ENCODE results near the gene ZNF462. TPM values are rescaled to one million over a fixed set of nuclear protein-coding genes. Genes with fewer than 3 reads are reported as not detected.

Gene ZNF462
- total and polyA plus RNA-seq, 4 donors = 0.35 to 2.1 (median 1.4) TPM

GRCh38 chr9:106834888-106835287 lies 28.1 kb upstream of the ZNF462 start:
- no peak for DNase-seq (ENCODE audit: low spot score)
- Histone ChIP-seq H3K9ac (ENCODE audit: low read depth in 1 of 2, low read length in 2 of 2) (no peak overlapping the region), H3K36me3 (ENCODE audit: control insufficient read depth in 4 of 4, insufficient read depth in 3 of 4, low read depth in 1 of 4, low read length in 3 of 4) (no peaks in the 10 kb centered on the region), H3K27ac (ENCODE audit: low read depth in 1 of 2, low read length in 2 of 2) (no peak overlapping the region), H3K27me3 (ENCODE audit: control insufficient read depth in 4 of 4, insufficient read depth in 4 of 4, low read length in 3 of 4) (no peaks in the 10 kb centered on the region), H3K4me3 (ENCODE audit: low read depth in 1 of 3, low read length in 3 of 3) (no peak overlapping the region), H3K4me1 (ENCODE audit: control insufficient read depth in 4 of 4, insufficient read depth in 4 of 4, low read length in 3 of 4) (no peaks in the 10 kb centered on the region), H3K9me3 (ENCODE audit: control insufficient read depth in 4 of 4, low read length in 3 of 4) (peaks cover 0 to 2% (median 0%) of the 10 kb centered on the region in 4 donors)
- TF ChIP-seq YY1 (IDR thresholded peaks at IDR 0.05) = no peak
- no peak for TF ChIP-seq HNF4A (conservative IDR thresholded peaks at IDR 0.05)
- TF ChIP-seq FOXA1 (IDR thresholded peaks at IDR 0.05) = no peak
- no peak for TF ChIP-seq TAF1 (conservative IDR thresholded peaks at IDR 0.05)
- TF ChIP-seq REST (IDR thresholded peaks at IDR 0.05) = no peak
- TF ChIP-seq ATF3 (IDR thresholded peaks at IDR 0.05) = no peak
- TF ChIP-seq FOXA2 (IDR thresholded peaks at IDR 0.05) = no peak
- no peak for TF ChIP-seq RAD21 (IDR thresholded peaks at IDR 0.05)
- TF ChIP-seq RXRA (IDR thresholded peaks at IDR 0.05) = no peak
- TF ChIP-seq HNF4G (IDR thresholded peaks at IDR 0.05) = no peak
- TF ChIP-seq CTCF (IDR thresholded peaks at IDR 0.05; ENCODE audit: low read depth, low read length, missing input control) = no peak
- no peak for TF ChIP-seq JUND (IDR thresholded peaks at IDR 0.05)
- no peak for TF ChIP-seq ZBTB33 (IDR thresholded peaks at IDR 0.05)

GRCh38 chr9:106835840-106836239 lies 27.1 kb upstream of the ZNF462 start:
- H3K9ac ChIP-seq (ENCODE audit: low read depth in 1 of 2, low read length in 2 of 2) = no peak overlapping the region
- H3K4me1 ChIP-seq (ENCODE audit: control insufficient read depth in 4 of 4, insufficient read depth in 4 of 4, low read length in 3 of 4) = no peaks in the 10 kb centered on the region
- no peaks in the 10 kb centered on the region for H3K36me3 ChIP-seq (ENCODE audit: control insufficient read depth in 4 of 4, insufficient read depth in 3 of 4, low read depth in 1 of 4, low read length in 3 of 4)
- H3K27me3 ChIP-seq (ENCODE audit: control insufficient read depth in 4 of 4, insufficient read depth in 4 of 4, low read length in 3 of 4) = no peaks in the 10 kb centered on the region
- no peak overlapping the region for H3K27ac ChIP-seq (ENCODE audit: low read depth in 1 of 2, low read length in 2 of 2)
- WGBS = 93% methylated on average over 2 of the region's 2 CpGs
- H3K4me3 ChIP-seq (ENCODE audit: low read depth in 1 of 3, low read length in 3 of 3) = no peak overlapping the region
- peaks cover 0 to 2% (median 0%) of the 10 kb centered on the region in 4 donors for H3K9me3 ChIP-seq (ENCODE audit: control insufficient read depth in 4 of 4, low read length in 3 of 4)
- TF ChIP-seq REST (IDR thresholded peaks at IDR 0.05) (no peak), CTCF (IDR thresholded peaks at IDR 0.05; ENCODE audit: low read depth, low read length, missing input control) (no peak), FOXA2 (IDR thresholded peaks at IDR 0.05) (no peak), MAX (IDR thresholded peaks at IDR 0.05) (no peak), FOXA1 (IDR thresholded peaks at IDR 0.05) (no peak), EGR1 (IDR thresholded peaks at IDR 0.05; ENCODE audit: low read depth in 2 of 2) (no peak), RXRA (IDR thresholded peaks at IDR 0.05) (no peak), SP1 (IDR thresholded peaks at IDR 0.05) (no peak), TAF1 (conservative IDR thresholded peaks at IDR 0.05) (no peak), RAD21 (IDR thresholded peaks at IDR 0.05) (no peak), HNF4A (conservative IDR thresholded peaks at IDR 0.05) (no peak), NR2F2 (IDR thresholded peaks at IDR 0.05) (no peak), GABPA (IDR thresholded peaks at IDR 0.05 in 1 of 2, conservative IDR thresholded peaks at IDR 0.05 in 1 of 2) (no peak), ATF3 (IDR thresholded peaks at IDR 0.05) (no peak)
- DNase-seq (ENCODE audit: low spot score) = no peak

All from liver (tissue), 9 donors.